GM11168 (cell line): ENCODE data around the gene TNIK.
"Not testable (repeated sequence)": the region's sequence is repeated elsewhere in the genome, so short reads cannot be mapped to it uniquely, and the experiment has no call there.

Experiments
- in situ Hi-C: fragments of 300-500 bp; cut with MboI; formaldehyde crosslinking; loops from one replicate; pipeline ENCODE4 v1.12.0; 2022; ENCODE audit warnings: low sequenced_read_pairs; ENCODE audit not compliant: unreplicated experiment

Gene TNIK

GRCh38 chr3:171248426-171249111, 211.6 kb downstream of the TNIK start:
- in situ Hi-C loops = no loop called here

- in situ Hi-C loops = no loop called here
Observed at GRCh38 chr3:171245796-171246765, 214.1 kb downstream of the TNIK start.

- in situ Hi-C loops = no loop called here
Observed at GRCh38 chr3:171242951-171243350, 217.3 kb downstream of the TNIK start.

- in situ Hi-C loops = no loop called here
Observed at GRCh38 chr3:171242170-171242569, 218.0 kb downstream of the TNIK start.

- in situ Hi-C loops = not testable (repeated sequence)
Observed at GRCh38 chr3:171241655-171242054, 218.6 kb downstream of the TNIK start.

GRCh38 chr3:171240504-171240835, 219.7 kb downstream of the TNIK start:
- in situ Hi-C loops = no loop called here

GRCh38 chr3:171239757-171240503, 220.3 kb downstream of the TNIK start:
- in situ Hi-C loops = no loop called here

GRCh38 chr3:171237009-171237385, 223.2 kb downstream of the TNIK start:
- in situ Hi-C loops = no loop called here

- in situ Hi-C loops = no loop called here
Observed at GRCh38 chr3:171236265-171237008, 223.8 kb downstream of the TNIK start.

- in situ Hi-C loops = no loop called here
Observed at GRCh38 chr3:171234298-171235010, 225.8 kb downstream of the TNIK start.

- in situ Hi-C loops = no loop called here
Observed at GRCh38 chr3:171231361-171231760, 228.8 kb downstream of the TNIK start.

GRCh38 chr3:171230865-171231264, 229.3 kb downstream of the TNIK start:
- in situ Hi-C loops = no loop called here

- in situ Hi-C loops = no loop called here
Observed at GRCh38 chr3:171229173-171229572, 231.0 kb downstream of the TNIK start.

- in situ Hi-C loops = no loop called here
Observed at GRCh38 chr3:171228240-171228639, 232.0 kb downstream of the TNIK start.

- in situ Hi-C loops = no loop called here
Observed at GRCh38 chr3:171227828-171228227, 232.4 kb downstream of the TNIK start.

GRCh38 chr3:171227359-171227758, 232.8 kb downstream of the TNIK start:
- in situ Hi-C loops = no loop called here

GRCh38 chr3:171226794-171227193, 233.4 kb downstream of the TNIK start:
- in situ Hi-C loops = no loop called here

- in situ Hi-C loops = no loop called here
Observed at GRCh38 chr3:171225708-171226107, 234.5 kb downstream of the TNIK start.

GRCh38 chr3:171225165-171225564, 235.0 kb downstream of the TNIK start:
- in situ Hi-C loops = no loop called here

GRCh38 chr3:171223396-171223795, 236.8 kb downstream of the TNIK start:
- in situ Hi-C loops = no loop called here
